Mesenchymal stem cell (in vitro differentiated cells and primary cell): ENCODE measurements around the gene PDE6B.

Source experiments
- DNase-seq: peaks from one replicate; pipeline ENCODE4 v3.0.0-alpha.2; 2013
- H2AFZ ChIP-seq: one replicate; pipeline ENCODE4 v1.6.1; 2013; ENCODE audit warnings: low read depth, mild to moderate bottlenecking, control low read depth, inconsistent platforms, low read length, moderate library complexity
- H2AK5ac ChIP-seq: 2 replicates; pipeline ENCODE4 v1.6.1; 2013; ENCODE audit warnings: low read length, moderate library complexity, mild to moderate bottlenecking, inconsistent platforms; ENCODE audit not compliant: severe bottlenecking
- H2BK120ac ChIP-seq: one replicate; pipeline ENCODE4 v1.6.1; 2013; ENCODE audit warnings: low read depth, mild to moderate bottlenecking, inconsistent platforms, low read length, moderate library complexity
- H2BK12ac ChIP-seq, 2 experiments: one replicate each; pipeline ENCODE4 v1.6.1; 2013; ENCODE audit warnings: inconsistent platforms in 2 of 2, low read length in 2 of 2, mild to moderate bottlenecking in 2 of 2, moderate library complexity in 2 of 2, control low read depth in 1 of 2
- H2BK15ac ChIP-seq: one replicate; pipeline ENCODE4 v1.6.1; 2013; ENCODE audit warnings: mild to moderate bottlenecking, low read depth, inconsistent platforms; ENCODE audit not compliant: poor library complexity, severe bottlenecking
- H2BK5ac ChIP-seq: 2 replicates; pipeline ENCODE4 v1.6.1; 2013; ENCODE audit warnings: low read depth, mild to moderate bottlenecking, low read length, control low read depth, inconsistent platforms; ENCODE audit not compliant: poor library complexity, severe bottlenecking
- H3K14ac ChIP-seq, 2 experiments: one replicate each; pipeline ENCODE4 v1.6.1; 2013; ENCODE audit warnings: inconsistent platforms in 2 of 2, low read length in 2 of 2, control low read depth in 1 of 2, mild to moderate bottlenecking in 1 of 2, moderate library complexity in 1 of 2
- H3K18ac ChIP-seq, 2 experiments: one replicate each; pipeline ENCODE4 v1.6.1; 2013; ENCODE audit warnings: inconsistent platforms in 2 of 2, low read length in 2 of 2, control low read depth in 1 of 2, low read depth in 1 of 2, mild to moderate bottlenecking in 1 of 2
- H3K23ac ChIP-seq, 2 experiments: one replicate each; pipeline ENCODE4 v1.6.1; 2013; ENCODE audit warnings: inconsistent platforms in 2 of 2, low read length in 2 of 2, mild to moderate bottlenecking in 2 of 2, moderate library complexity in 2 of 2, control low read depth in 1 of 2
- H3K27ac ChIP-seq: 2 replicates; pipeline ENCODE4 v1.5.1; 2013; ENCODE audit warnings: mild to moderate bottlenecking, moderate library complexity, low read length, control low read depth, inconsistent platforms; ENCODE audit not compliant: poor library complexity, severe bottlenecking
- H3K27me3 ChIP-seq, 2 experiments: 2 replicates each; pipeline versions ENCODE4 v1.6.1 to v1.7.0; 2013; ENCODE audit warnings: low read length in 2 of 2, mild to moderate bottlenecking in 2 of 2, moderate library complexity in 2 of 2, control low read depth in 1 of 2, inconsistent platforms in 1 of 2; ENCODE audit not compliant: control insufficient read depth in 1 of 2, insufficient read depth in 1 of 2
- H3K36me3 ChIP-seq, 2 experiments: 2 replicates each; pipeline versions ENCODE4 v1.6.1 to v1.7.0; 2013; ENCODE audit warnings: low read length in 2 of 2, control low read depth in 1 of 2, inconsistent platforms in 1 of 2, low read depth in 1 of 2, mild to moderate bottlenecking in 1 of 2; ENCODE audit not compliant: insufficient read depth in 2 of 2, control insufficient read depth in 1 of 2
- H3K4ac ChIP-seq, 2 experiments: one replicate each; pipeline ENCODE4 v1.6.1; 2013; ENCODE audit warnings: inconsistent platforms in 2 of 2, low read length in 2 of 2, mild to moderate bottlenecking in 2 of 2, moderate library complexity in 2 of 2, control low read depth in 1 of 2, low read depth in 1 of 2
- H3K4me1 ChIP-seq: 2 replicates; pipeline ENCODE4 v1.6.1; 2013; ENCODE audit warnings: low read depth, low read length, control low read depth; ENCODE audit not compliant: control insufficient read depth, insufficient read depth
- H3K4me2 ChIP-seq: 2 replicates; pipeline ENCODE4 v1.6.1; 2013; ENCODE audit warnings: low read length, mild to moderate bottlenecking, inconsistent platforms; ENCODE audit not compliant: poor library complexity, severe bottlenecking
- H3K4me3 ChIP-seq, 2 experiments: 2 replicates each; pipeline versions ENCODE4 v1.5.1 to v1.7.0; 2013; ENCODE audit warnings: low read length in 2 of 2, mild to moderate bottlenecking in 2 of 2, control low read depth in 1 of 2, low read depth in 1 of 2; ENCODE audit not compliant: insufficient read depth in 1 of 2
- H3K79me1 ChIP-seq: replicated peaks from 2 replicates; pipeline ENCODE4 v1.6.1; 2013; ENCODE audit warnings: mild to moderate bottlenecking, control low read depth, low read length, inconsistent platforms; ENCODE audit not compliant: poor library complexity, severe bottlenecking
- H3K9ac ChIP-seq: 2 replicates; pipeline ENCODE4 v1.7.0; 2013; ENCODE audit warnings: mild to moderate bottlenecking, low read length, moderate library complexity
- H3K9me3 ChIP-seq: 2 replicates; pipeline ENCODE4 v1.7.0; 2013; ENCODE audit warnings: mild to moderate bottlenecking, low read length; ENCODE audit not compliant: control insufficient read depth
- H4K8ac ChIP-seq: one replicate; pipeline ENCODE4 v1.6.1; 2013; ENCODE audit warnings: inconsistent platforms, mild to moderate bottlenecking, low read length, moderate library complexity
- H4K91ac ChIP-seq: one replicate; pipeline ENCODE4 v1.6.1; 2013; ENCODE audit warnings: mild to moderate bottlenecking, low read length, inconsistent platforms
- WGBS: methylation state at CpG from one replicate; pipeline ENCODE4 v1.1.7; 2013; ENCODE audit warnings: mixed read lengths; 5-methylcytosine and 5-hydroxymethylcytosine counted together

The PDE6B gene

DNA sequence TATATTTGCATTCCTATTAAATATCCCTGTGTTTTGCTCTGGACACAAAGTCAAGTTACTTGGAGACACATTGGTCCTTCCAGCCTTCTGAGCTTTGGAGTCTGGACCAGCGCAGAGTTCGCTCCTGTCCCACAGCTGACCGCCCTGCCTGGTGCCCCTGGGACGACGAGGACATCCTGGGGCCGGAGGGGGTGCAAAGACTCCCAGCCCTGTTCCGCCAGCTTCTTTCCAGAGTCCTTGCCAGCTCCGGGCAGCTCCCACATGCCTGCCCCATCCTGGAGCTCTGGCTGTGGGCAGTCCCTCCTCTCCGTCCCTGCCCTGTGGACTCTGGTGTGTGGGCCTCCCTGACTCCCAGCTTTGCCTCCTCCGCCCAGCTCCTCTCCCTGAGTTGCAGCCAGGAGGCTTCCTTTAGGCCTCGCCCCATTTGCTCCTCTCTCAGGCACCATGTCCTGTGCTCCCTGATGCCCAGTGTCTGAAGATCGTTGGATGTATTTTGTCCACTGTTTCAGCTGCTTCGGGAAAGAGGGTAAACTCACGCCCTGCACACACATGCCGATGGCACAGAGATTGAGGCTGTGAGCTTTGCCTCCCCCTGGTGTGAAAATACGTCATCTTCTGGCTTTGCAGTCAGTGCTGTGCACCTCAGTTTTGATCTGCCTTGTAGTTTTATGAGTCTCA lies 75.4 kb downstream of the PDE6B start:
- Histone ChIP-seq H3K14ac (no peak overlapping the region), H3K79me1 (peaks cover 3% of the 10 kb centered on the region), H2AFZ (no peak overlapping the region), H4K8ac (no peak overlapping the region), H3K36me3 (no peaks in the 10 kb centered on the region), H4K91ac (no peak overlapping the region), H3K4me3 (no peak overlapping the region), H2AK5ac (no peak overlapping the region), H3K18ac (no peak overlapping the region), H2BK12ac (no peak overlapping the region), H3K27ac (no peak overlapping the region), H3K9me3 (no peaks in the 10 kb centered on the region), H3K4me2 (no peak overlapping the region), H2BK15ac (no peak overlapping the region), H3K9ac (no peak overlapping the region), H3K23ac (no peak overlapping the region), H3K4me1 (peaks cover 8% of the 10 kb centered on the region), H2BK120ac (no peak overlapping the region), H3K27me3 (peaks cover 0 to 15% of the 10 kb centered on the region in 2 experiments), H2BK5ac (no peak overlapping the region), H3K4ac (no peak overlapping the region)
- WGBS: 91% methylated on average over 16 of the region's 16 CpGs
- DNase-seq: no peak

DNA sequence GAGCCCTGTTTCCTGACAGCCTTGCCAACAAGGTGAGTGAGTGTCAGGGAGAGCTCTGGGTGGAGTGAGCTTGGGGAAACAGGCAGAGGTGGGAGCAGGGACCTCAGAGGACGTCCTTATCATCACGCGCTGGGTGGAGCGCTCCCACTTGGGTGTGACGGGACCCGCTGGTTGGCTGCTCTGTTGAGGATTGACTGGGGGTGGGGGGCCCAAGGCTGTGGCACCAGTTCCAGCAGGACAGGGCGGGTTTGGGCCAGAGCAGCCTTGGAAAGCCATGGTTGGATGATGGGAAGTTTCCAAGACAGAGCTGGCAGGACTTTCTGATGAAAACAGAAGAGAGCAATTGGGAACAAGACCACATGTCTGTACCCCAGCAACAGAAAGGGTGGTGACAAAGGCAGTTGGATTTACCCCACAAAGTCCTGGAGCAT lies 77.3 kb downstream of the PDE6B start:
- H3K4me3 ChIP-seq: no peak overlapping the region
- H3K14ac ChIP-seq: no peak overlapping the region
- H3K9ac ChIP-seq: no peak overlapping the region
- H2BK5ac ChIP-seq: no peak overlapping the region
- peaks cover 19% of the 10 kb centered on the region for H3K4me1 ChIP-seq
- peaks cover 3% of the 10 kb centered on the region for H3K79me1 ChIP-seq
- peaks cover 0 to 15% of the 10 kb centered on the region in 2 experiments for H3K27me3 ChIP-seq
- H3K36me3 ChIP-seq: no peaks in the 10 kb centered on the region
- H3K23ac ChIP-seq: no peak overlapping the region
- no peak overlapping the region for H4K8ac ChIP-seq
- no peak overlapping the region for H3K4ac ChIP-seq
- 73% methylated on average over 7 of the region's 7 CpGs for WGBS
- no peak overlapping the region for H3K4me2 ChIP-seq
- H2BK120ac ChIP-seq: no peak overlapping the region
- no peak overlapping the region for H2AK5ac ChIP-seq
- no peaks in the 10 kb centered on the region for H3K9me3 ChIP-seq
- H3K27ac ChIP-seq: no peak overlapping the region
- H3K18ac ChIP-seq: no peak overlapping the region
- no peak overlapping the region for H2AFZ ChIP-seq
- DNase-seq: no peak
- peak overlapping the region; percentile 20 for H4K91ac ChIP-seq
- H2BK12ac ChIP-seq: no peak overlapping the region
- H2BK15ac ChIP-seq: no peak overlapping the region

DNA sequence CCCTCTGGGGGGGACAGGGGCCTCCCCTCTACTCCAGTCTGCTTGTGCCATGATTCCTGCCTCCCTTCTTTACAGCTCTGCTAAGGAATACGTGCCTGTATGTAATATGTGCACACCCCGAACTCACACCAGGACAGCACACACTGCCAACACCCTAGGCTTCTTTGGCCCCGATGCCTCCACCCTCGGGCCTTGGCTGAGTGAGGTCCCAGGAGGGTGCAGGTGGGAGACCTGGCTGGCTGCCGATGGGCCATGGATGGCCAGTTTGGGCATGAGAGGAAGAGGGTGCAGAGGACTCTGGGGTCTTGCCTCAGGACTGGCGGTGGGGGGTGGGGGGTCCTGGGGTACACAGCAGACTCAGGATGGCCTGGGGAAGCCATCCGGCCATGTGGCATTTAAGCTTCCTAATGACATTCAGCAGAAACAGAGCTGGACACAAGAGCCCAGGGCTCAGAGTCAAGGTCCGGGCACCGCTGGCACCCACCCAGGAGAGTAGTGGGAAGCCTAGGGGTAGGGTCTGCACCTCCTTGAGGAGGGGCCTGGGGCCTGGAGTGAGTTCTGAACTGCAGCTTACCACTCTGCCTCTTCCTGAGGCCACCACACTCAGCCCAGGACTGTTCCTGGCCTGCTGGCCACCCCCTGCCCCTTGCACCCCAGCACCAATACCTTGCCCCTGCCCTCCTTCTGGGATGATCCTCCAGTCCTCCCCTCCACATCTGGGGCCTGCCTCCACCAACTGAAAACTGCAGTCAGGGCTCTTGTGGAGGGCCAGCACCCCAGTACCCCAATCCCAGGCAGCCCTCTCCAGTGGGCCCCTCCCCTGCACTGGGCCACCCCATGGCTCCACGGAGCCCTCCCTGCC lies 78.2 kb downstream of the PDE6B start:
- Histone ChIP-seq H4K91ac (peak overlapping the region; percentile 71), H2BK15ac (no peak overlapping the region), H3K4ac (no peak overlapping the region), H2AFZ (no peak overlapping the region), H3K18ac (no peak overlapping the region), H3K27me3 (peaks cover 0 to 15% of the 10 kb centered on the region in 2 experiments), H2BK5ac (no peak overlapping the region), H3K27ac (no peak overlapping the region), H2BK12ac (no peak overlapping the region), H3K9me3 (no peaks in the 10 kb centered on the region), H2AK5ac (no peak overlapping the region), H3K79me1 (peaks cover 3% of the 10 kb centered on the region), H4K8ac (no peak overlapping the region), H3K23ac (no peak overlapping the region), H2BK120ac (no peak overlapping the region), H3K9ac (no peak overlapping the region), H3K14ac (no peak overlapping the region), H3K4me2 (no peak overlapping the region), H3K4me1 (peaks cover 26% of the 10 kb centered on the region), H3K4me3 (no peak overlapping the region), H3K36me3 (peaks cover 0 to 6% of the 10 kb centered on the region in 2 experiments)
- 93% methylated on average over 9 of the region's 10 CpGs for WGBS
- no peak for DNase-seq

DNA sequence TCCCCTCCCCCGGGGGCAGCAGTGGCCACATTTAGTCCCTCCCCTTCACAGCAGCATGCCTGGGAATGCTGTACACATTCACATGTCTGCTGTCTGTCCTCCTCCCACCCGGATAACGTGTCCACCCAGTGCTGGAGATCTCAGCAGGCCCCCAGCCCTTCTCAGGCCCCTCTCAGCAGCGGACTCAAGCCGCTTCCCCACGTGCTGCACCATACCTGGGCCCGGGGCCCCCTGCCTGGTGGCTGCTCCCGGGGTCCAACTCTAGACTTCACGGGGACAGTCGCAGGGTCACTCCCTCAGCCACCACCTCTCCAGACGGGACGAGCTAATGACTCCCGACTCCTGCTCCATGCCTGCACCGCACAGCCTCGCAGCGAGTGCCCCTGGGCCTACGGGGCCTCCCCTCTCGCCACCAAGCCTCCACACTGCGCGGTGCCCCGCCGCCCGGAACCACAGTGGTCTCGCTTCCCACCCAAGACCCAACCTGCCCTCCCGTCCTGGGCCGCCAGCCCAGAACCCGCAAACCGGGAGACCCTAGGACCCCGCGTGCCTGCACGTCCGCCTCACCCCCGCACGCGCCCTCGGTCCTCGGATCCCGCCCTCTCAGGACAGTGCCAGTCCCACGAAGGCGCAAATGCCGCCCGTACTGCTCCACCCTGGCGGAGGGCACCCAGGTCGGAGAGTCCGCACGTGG lies 79.0 kb downstream of the PDE6B start:
- H3K14ac ChIP-seq: no peak overlapping the region
- H2BK120ac ChIP-seq: no peak overlapping the region
- no peak for DNase-seq
- H2AFZ ChIP-seq: no peak overlapping the region
- H2BK5ac ChIP-seq: no peak overlapping the region
- H3K4ac ChIP-seq: no peak overlapping the region
- H3K23ac ChIP-seq: no peak overlapping the region
- no peak overlapping the region for H3K18ac ChIP-seq
- H3K4me1 ChIP-seq: peaks cover 29% of the 10 kb centered on the region
- H3K4me2 ChIP-seq: no peak overlapping the region
- H3K4me3 ChIP-seq: no peak overlapping the region
- no peaks in the 10 kb centered on the region for H3K9me3 ChIP-seq
- H2AK5ac ChIP-seq: no peak overlapping the region
- WGBS: 94% methylated on average over 46 of the region's 46 CpGs
- H2BK12ac ChIP-seq: no peak overlapping the region
- peaks cover 3% of the 10 kb centered on the region for H3K79me1 ChIP-seq
- H4K91ac ChIP-seq: peak overlapping the region; percentile 72
- peak overlapping the region; percentile 70 for H4K8ac ChIP-seq
- H2BK15ac ChIP-seq: peak overlapping the region; percentile 4
- H3K27me3 ChIP-seq: peaks cover 0 to 15% of the 10 kb centered on the region in 2 experiments
- H3K36me3 ChIP-seq: peaks cover 0 to 7% of the 10 kb centered on the region in 2 experiments
- H3K9ac ChIP-seq: no peak overlapping the region
- no peak overlapping the region for H3K27ac ChIP-seq
